GM23248 (cell line): ENCODE results near the gene CSRNP3. TPM values are rescaled to one million over a fixed set of nuclear protein-coding genes. Genes with fewer than 3 reads are reported as not detected.

Experiments
- DNase-seq: peaks from one replicate; pipeline ENCODE4 v3.0.0-alpha.2; 2015
- H2AFZ ChIP-seq: fragments of 200-600 bp; sonication (generic); 2 replicates; pipeline ENCODE4 v1.6.1; 2016; ENCODE audit warnings: antibody characterized with exemption
- H3F3A ChIP-seq: fragments of 200-600 bp; sonication (generic); 2 replicates; pipeline ENCODE4 v1.6.1; 2016; ENCODE audit warnings: mild to moderate bottlenecking, antibody characterized with exemption, mixed run types; ENCODE audit not compliant: insufficient read depth
- H3K27ac ChIP-seq: fragments of 200-600 bp; sonication (generic); 2 replicates; pipeline ENCODE4 v1.5.1; 2016; ENCODE audit warnings: mild to moderate bottlenecking
- H3K27me3 ChIP-seq: fragments of 200-600 bp; sonication (generic); replicated peaks from 2 replicates; pipeline ENCODE4 v1.6.1; 2016; ENCODE audit warnings: mild to moderate bottlenecking; ENCODE audit not compliant: insufficient read depth
- H3K36me3 ChIP-seq: fragments of 200-600 bp; sonication (generic); 2 replicates; pipeline ENCODE4 v1.6.1; 2016; ENCODE audit warnings: low read depth, mild to moderate bottlenecking
- H3K4me1 ChIP-seq: fragments of 200-600 bp; sonication (generic); 2 replicates; pipeline ENCODE4 v1.6.1; 2016; ENCODE audit warnings: mild to moderate bottlenecking; ENCODE audit not compliant: insufficient read depth
- H3K4me2 ChIP-seq: fragments of 200-600 bp; sonication (generic); one replicate; pipeline ENCODE4 v1.6.1; 2016; ENCODE audit warnings: mild to moderate bottlenecking; ENCODE audit not compliant: unreplicated experiment
- H3K4me3 ChIP-seq: fragments of 200-600 bp; sonication (generic); 2 replicates; pipeline ENCODE4 v1.5.1; 2016; ENCODE audit warnings: mild to moderate bottlenecking
- H3K79me2 ChIP-seq: fragments of 200-600 bp; sonication (generic); 2 replicates; pipeline ENCODE4 v1.6.1; 2016; ENCODE audit warnings: mild to moderate bottlenecking; ENCODE audit not compliant: insufficient read depth
- H3K9ac ChIP-seq: fragments of 200-600 bp; sonication (generic); 2 replicates; pipeline ENCODE4 v1.6.1; 2016; ENCODE audit warnings: mild to moderate bottlenecking
- H3K9me2 ChIP-seq: fragments of 200-600 bp; sonication (generic); 2 replicates; pipeline ENCODE4 v1.6.1; 2016; ENCODE audit warnings: mixed run types, mild to moderate bottlenecking, moderate library complexity; ENCODE audit not compliant: insufficient read depth
- H3K9me3 ChIP-seq: fragments of 200-600 bp; sonication (generic); one replicate; pipeline ENCODE4 v1.6.1; 2017; ENCODE audit warnings: low read depth
- H4K20me1 ChIP-seq: fragments of 200-600 bp; sonication (generic); 2 replicates; pipeline ENCODE4 v1.6.0; 2016; ENCODE audit not compliant: insufficient read depth
- EZH2 ChIP-seq: fragments of 200-600 bp; sonication (generic); IDR thresholded peaks from 2 replicates; pipeline ENCODE4 v1.6.1; 2018; ENCODE audit warnings: antibody characterized with exemption, mild to moderate bottlenecking; ENCODE audit not compliant: insufficient read depth, poor library complexity, severe bottlenecking
- EZH2phosphoT487 ChIP-seq: fragments of 200-600 bp; sonication (generic); IDR thresholded peaks from 2 replicates; pipeline ENCODE4 v1.6.1; 2018; ENCODE audit warnings: antibody characterized with exemption, moderate library complexity, mild to moderate bottlenecking, low read depth; ENCODE audit not compliant: insufficient read depth
- WGBS, 2 experiments: methylation state at CpG; one replicate each; pipeline ENCODE4 v1.1.6; 2015 to 2017; ENCODE audit warnings: low lambda C conversion rate in 2 of 2, low coverage in 1 of 2; ENCODE audit errors: missing lambda C conversion rate in 2 of 2; 5-methylcytosine and 5-hydroxymethylcytosine counted together
- in situ Hi-C: fragments of 300-500 bp; cut with MboI; formaldehyde crosslinking; loops from 2 replicates; pipeline ENCODE4 v1.15.0; 2020
- polyA plus RNA-seq: library from polyadenylated mRNA; unstranded; fragments of >200 nt; fragmentation: Nextera tagmentation; extraction: Ambion mirVana; gene quantifications from 2 replicates; pipeline ENCODE4 v1.2.1, GENCODE V29; 2016
- total RNA-seq: library from RNA; depleted of rRNA; stranded (reverse); fragments of >200 nt; shearing (Covaris generic); gene quantifications from 2 replicates; pipeline ENCODE4 v1.2.3, GENCODE V29; 2014

The CSRNP3 gene
- total and polyA plus RNA-seq, 2 experiments from 2014 or later, result 0.43 to 0.73 TPM

GRCh38 chr2:165435611-165436010 is 33.9 kb upstream of the CSRNP3 start:
- Histone ChIP-seq H3K27ac (no peak overlapping the region), H3F3A (no peaks in the 10 kb centered on the region), H2AFZ (no peak overlapping the region), H3K27me3 (no peaks in the 10 kb centered on the region), H3K4me3 (no peak overlapping the region), H3K4me1 (0 out of 2 replicates have a peak, but pooled peaks cover 2% of the 10 kb centered on the region), H3K4me2 (no peak overlapping the region), H4K20me1 (no peaks in the 10 kb centered on the region), H3K9me2 (no peaks in the 10 kb centered on the region), H3K36me3 (no peaks in the 10 kb centered on the region), H3K9me3 (no peaks in the 10 kb centered on the region), H3K79me2 (no peaks in the 10 kb centered on the region), H3K9ac (no peak overlapping the region)
- 9 to 12% methylated on average over 1 of the region's 1 CpG for WGBS, 2 experiments
- TF ChIP-seq EZH2phosphoT487 (no peak), EZH2 (no peak)
- in situ Hi-C loops, result no loop called here
- no peak for DNase-seq

GRCh38 chr2:165436559-165436958 is 32.9 kb upstream of the CSRNP3 start:
- no peaks in the 10 kb centered on the region for H3K9me2 ChIP-seq
- TF ChIP-seq EZH2 (no peak), EZH2phosphoT487 (no peak)
- DNase-seq, result no peak
- WGBS, 2 experiments, result 84 to 87% methylated on average over 3 of the region's 3 CpGs
- in situ Hi-C loops, result no loop called here
- no peaks in the 10 kb centered on the region for H3K27me3 ChIP-seq
- 0 out of 2 replicates have a peak, but pooled peaks cover 5% of the 10 kb centered on the region for H3K4me1 ChIP-seq
- H3K9ac ChIP-seq, result no peak overlapping the region
- H3K4me2 ChIP-seq, result no peak overlapping the region
- no peaks in the 10 kb centered on the region for H3K79me2 ChIP-seq
- no peak overlapping the region for H2AFZ ChIP-seq
- no peak overlapping the region for H3K27ac ChIP-seq
- H3K9me3 ChIP-seq, result no peaks in the 10 kb centered on the region
- no peaks in the 10 kb centered on the region for H3F3A ChIP-seq
- H3K4me3 ChIP-seq, result no peak overlapping the region
- no peaks in the 10 kb centered on the region for H3K36me3 ChIP-seq
- no peaks in the 10 kb centered on the region for H4K20me1 ChIP-seq

GRCh38 chr2:165440367-165440766 is 29.1 kb upstream of the CSRNP3 start:
- H3K9me2 ChIP-seq, result no peaks in the 10 kb centered on the region
- no peaks in the 10 kb centered on the region for H3K27me3 ChIP-seq
- no peak overlapping the region for H3K4me3 ChIP-seq
- peak overlapping the region; percentile 25; the same call in 1 of the 2 replicates for H3K9ac ChIP-seq
- TF ChIP-seq EZH2 (no peak), EZH2phosphoT487 (no peak)
- peak overlapping the region; percentile 43 for H3K27ac ChIP-seq
- in situ Hi-C loops, result no loop called here
- no peaks in the 10 kb centered on the region for H3K36me3 ChIP-seq
- no peaks in the 10 kb centered on the region for H4K20me1 ChIP-seq
- H2AFZ ChIP-seq, result no peak overlapping the region
- no peaks in the 10 kb centered on the region for H3K79me2 ChIP-seq
- 0 to 3% methylated on average over 1 of the region's 1 CpG for WGBS, 2 experiments
- DNase-seq, result peak; percentile 92
- 0 out of 2 replicates have a peak, but pooled peaks cover 5% of the 10 kb centered on the region for H3K4me1 ChIP-seq
- no peaks in the 10 kb centered on the region for H3K9me3 ChIP-seq
- H3K4me2 ChIP-seq, result no peak overlapping the region
- H3F3A ChIP-seq, result no peaks in the 10 kb centered on the region

- no peaks in the 10 kb centered on the region for H3K9me3 ChIP-seq
- no peaks in the 10 kb centered on the region for H4K20me1 ChIP-seq
- no peak overlapping the region for H3K4me2 ChIP-seq
- 88 to 92% methylated on average over 1 of the region's 1 CpG for WGBS, 2 experiments
- no peak overlapping the region for H3K9ac ChIP-seq
- 0 out of 2 replicates have a peak, but pooled peaks cover 5% of the 10 kb centered on the region for H3K4me1 ChIP-seq
- no peaks in the 10 kb centered on the region for H3K27me3 ChIP-seq
- no peaks in the 10 kb centered on the region for H3K36me3 ChIP-seq
- TF ChIP-seq EZH2phosphoT487 (no peak), EZH2 (no peak)
- H3K79me2 ChIP-seq, result no peaks in the 10 kb centered on the region
- no peak overlapping the region for H3K27ac ChIP-seq
- no peaks in the 10 kb centered on the region for H3F3A ChIP-seq
- no peak overlapping the region for H3K4me3 ChIP-seq
- in situ Hi-C loops, result no loop called here
- no peak overlapping the region for H2AFZ ChIP-seq
- H3K9me2 ChIP-seq, result no peaks in the 10 kb centered on the region
- no peak for DNase-seq
Measured at GRCh38 chr2:165443511-165443910, 26.0 kb upstream of the CSRNP3 start.

GRCh38 chr2:165448406-165448805 is 21.1 kb upstream of the CSRNP3 start:
- Histone ChIP-seq H3K9me3 (no peaks in the 10 kb centered on the region), H3K27ac (no peak overlapping the region), H3K9me2 (no peaks in the 10 kb centered on the region), H3F3A (no peaks in the 10 kb centered on the region), H3K79me2 (no peaks in the 10 kb centered on the region), H3K4me3 (no peak overlapping the region), H3K9ac (no peak overlapping the region), H3K27me3 (no peaks in the 10 kb centered on the region), H3K36me3 (no peaks in the 10 kb centered on the region), H3K4me2 (no peak overlapping the region), H2AFZ (no peak overlapping the region), H3K4me1 (no peaks in the 10 kb centered on the region), H4K20me1 (no peaks in the 10 kb centered on the region)
- TF ChIP-seq EZH2phosphoT487, result no peak
- in situ Hi-C loops, result no loop called here
- DNase-seq, result no peak
- 59 to 62% methylated on average over 3 of the region's 3 CpGs for WGBS, 2 experiments
